Right ventricle myocardium superior (tissue), 1 donor: ENCODE data around the gene TLK2. TPM values are rescaled to one million over a fixed set of nuclear protein-coding genes. Genes with fewer than 3 reads are reported as not detected.
A peak's percentile ranks its signal among the peaks of the same experiment; 100 is the strongest.

ENCODE experiments used
- ATAC-seq: fragments of 200-7000 bp; cut with Tn5 transposase; one replicate; pipeline ENCODE4 v1.9.1; 2020; ENCODE audit warnings: mild to moderate bottlenecking; ENCODE audit not compliant: poor library complexity
- DNase-seq: peaks from one replicate; pipeline ENCODE4 v3.0.0-alpha.2; 2020
- intact Hi-C: fragments of 100-400 bp; cut with DNase I; formaldehyde crosslinking; loops from one replicate; pipeline ENCODE4 v1.11.2; 2022
- total RNA-seq: library from RNA; stranded (reverse); fragmentation: NEBNext Ultra II Directional; extraction: Animal tissue kit (Norgen Biotek cat#: 25700); gene quantifications from one replicate; pipeline ENCODE4 v1.2.1, GENCODE V29; 2021
- donor health status: DM: no; HTN: yes; CAD: no; lungs with severe emphysema.

Gene TLK2
- total RNA-seq, 1 donor from 2014 or later: 29.9 TPM

GRCh38 chr17:62631936-62632924, 153.6 kb downstream of the TLK2 start:
- intact Hi-C loops: no loop called here
- DNase-seq (no peak), ATAC-seq (no peak)

DNA sequence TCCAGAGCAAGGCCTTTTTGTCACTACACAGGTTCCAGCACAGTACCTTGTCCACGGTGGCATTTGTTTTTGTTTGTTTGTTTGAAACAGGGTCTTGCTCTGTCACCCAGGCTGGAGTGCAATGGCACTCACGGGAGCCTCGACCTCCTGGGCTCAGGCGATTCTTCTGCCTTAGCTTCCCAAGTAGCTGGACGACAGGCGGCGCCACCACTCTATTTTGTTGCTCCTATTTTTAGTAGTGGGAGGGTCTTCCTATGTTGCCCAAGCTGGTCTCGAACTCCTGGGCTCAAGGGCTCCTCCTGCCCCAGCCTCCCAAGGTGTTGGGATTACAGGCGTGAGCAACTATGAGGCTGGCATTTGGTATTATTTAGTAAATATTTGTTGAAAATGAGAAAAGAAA, 159.2 kb downstream of the TLK2 start:
- no peak for DNase-seq
- intact Hi-C loops: no loop called here
- ATAC-seq: no peak

DNA sequence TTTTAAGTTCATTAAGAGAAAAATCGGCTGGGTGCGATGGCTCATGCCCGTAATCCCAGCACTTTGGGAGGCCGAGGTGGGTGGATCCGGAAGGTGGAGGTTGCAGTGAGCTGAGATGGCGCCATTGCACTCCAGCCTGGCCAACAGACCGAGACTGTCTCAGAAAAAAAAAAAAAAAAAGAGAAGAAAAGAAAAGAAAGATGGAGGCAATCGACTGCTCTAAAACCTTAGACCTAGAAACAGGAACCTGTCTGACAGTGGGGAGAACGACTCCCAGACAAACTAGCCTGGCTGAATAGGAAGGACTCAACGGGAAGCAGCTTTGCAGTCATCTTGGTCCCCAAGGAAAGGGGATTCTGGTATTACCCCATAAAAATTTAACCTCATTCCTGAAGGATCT, 162.5 kb downstream of the TLK2 start:
- ATAC-seq (no peak), DNase-seq (no peak)
- intact Hi-C loops: no loop called here

DNA sequence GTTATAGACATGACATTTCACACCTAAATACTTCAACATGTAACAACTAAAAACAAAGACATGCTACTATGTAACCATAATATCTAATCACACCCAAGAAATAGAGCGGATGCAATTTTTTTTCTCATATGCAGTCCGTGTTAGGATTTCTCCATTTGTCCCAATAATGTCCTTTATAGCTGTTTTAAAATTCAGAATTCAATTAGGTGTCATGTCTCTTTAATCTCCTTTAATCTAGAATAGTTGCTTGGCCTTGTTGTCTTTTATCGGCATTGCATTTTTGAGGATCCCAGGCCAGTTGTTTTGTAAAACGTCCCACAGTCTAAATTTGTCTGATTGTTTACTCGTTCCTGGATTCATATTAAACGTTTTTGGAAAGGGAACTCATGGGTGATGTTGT, 163.3 kb downstream of the TLK2 start:
- ATAC-seq (no peak), DNase-seq (no peak)
- intact Hi-C loops: no loop called here

- intact Hi-C loops: no loop called here
- no peak for ATAC-seq
- no peak for DNase-seq
Observed at GRCh38 chr17:62643496-62643895, 164.9 kb downstream of the TLK2 start.

DNA sequence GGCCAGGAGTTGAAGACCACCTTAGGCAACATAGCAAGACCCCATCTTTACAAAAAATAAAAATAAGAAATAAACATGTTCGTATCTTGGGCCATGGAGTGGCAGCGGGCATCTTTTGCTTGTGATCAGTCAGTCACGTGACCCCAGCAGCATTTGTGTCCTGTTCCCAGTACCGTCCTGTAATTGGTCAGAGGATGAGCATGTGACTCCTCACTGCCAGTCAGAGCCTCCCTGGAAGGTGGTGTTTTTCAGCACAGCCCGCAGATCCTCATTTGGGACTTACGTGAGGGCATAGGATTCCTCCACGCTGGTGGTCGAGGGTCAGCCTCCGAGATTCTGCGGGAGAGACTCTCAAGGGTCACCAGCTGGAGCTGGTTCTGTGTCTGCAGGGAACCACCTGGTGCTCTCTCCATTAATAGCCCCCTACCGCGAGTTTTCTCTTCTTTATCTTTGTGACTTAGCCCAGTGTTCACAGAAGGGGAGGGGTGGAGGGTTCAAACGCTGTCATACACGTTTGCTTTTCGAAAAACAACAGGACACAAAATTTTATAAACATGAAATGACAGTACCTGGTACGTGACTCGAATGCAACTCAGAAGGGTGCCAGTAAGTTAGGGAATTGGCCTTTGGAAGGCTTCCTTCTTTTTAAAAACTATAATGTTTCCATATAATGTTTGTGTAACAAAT, 166.0 kb downstream of the TLK2 start:
- DNase-seq (no peak), ATAC-seq (no peak)
- intact Hi-C loops: no loop called here

- ATAC-seq (peak; percentile 24), DNase-seq (peak; percentile 55)
- intact Hi-C loops: no loop called here
Observed at GRCh38 chr17:62648251-62648955, 169.8 kb downstream of the TLK2 start.

- ATAC-seq (no peak), DNase-seq (no peak)
- intact Hi-C loops: no loop called here
Observed at GRCh38 chr17:62648956-62649294, 170.3 kb downstream of the TLK2 start.

- DNase-seq: no peak
- ATAC-seq: no peak
- intact Hi-C loops: no loop called here
Observed at GRCh38 chr17:62649570-62649969, 170.9 kb downstream of the TLK2 start.

DNA sequence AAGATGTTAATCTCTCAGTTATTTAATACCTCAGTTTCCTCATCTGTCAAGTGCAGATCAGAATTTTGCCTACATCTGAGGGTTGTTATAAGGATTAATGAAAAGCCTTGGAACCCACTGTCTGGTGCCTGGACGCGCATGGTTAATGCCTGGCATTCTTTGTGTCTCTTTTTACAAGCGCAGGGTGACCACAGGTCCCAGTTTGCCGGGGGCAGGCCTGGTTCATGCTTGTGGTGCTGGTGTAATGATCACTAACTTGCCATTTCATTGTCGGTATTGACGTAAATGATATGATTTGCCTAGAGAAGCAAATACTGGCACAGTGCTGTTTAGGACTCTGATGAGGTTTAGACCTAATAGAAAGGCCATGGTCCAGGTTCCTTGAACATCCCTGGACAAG, 172.0 kb downstream of the TLK2 start:
- ATAC-seq (no peak), DNase-seq (no peak)
- intact Hi-C loops: no loop called here

GRCh38 chr17:62652251-62653001, 173.8 kb downstream of the TLK2 start:
- intact Hi-C loops: no loop called here
- ATAC-seq (peak; percentile 66), DNase-seq (peak; percentile 83)

DNA sequence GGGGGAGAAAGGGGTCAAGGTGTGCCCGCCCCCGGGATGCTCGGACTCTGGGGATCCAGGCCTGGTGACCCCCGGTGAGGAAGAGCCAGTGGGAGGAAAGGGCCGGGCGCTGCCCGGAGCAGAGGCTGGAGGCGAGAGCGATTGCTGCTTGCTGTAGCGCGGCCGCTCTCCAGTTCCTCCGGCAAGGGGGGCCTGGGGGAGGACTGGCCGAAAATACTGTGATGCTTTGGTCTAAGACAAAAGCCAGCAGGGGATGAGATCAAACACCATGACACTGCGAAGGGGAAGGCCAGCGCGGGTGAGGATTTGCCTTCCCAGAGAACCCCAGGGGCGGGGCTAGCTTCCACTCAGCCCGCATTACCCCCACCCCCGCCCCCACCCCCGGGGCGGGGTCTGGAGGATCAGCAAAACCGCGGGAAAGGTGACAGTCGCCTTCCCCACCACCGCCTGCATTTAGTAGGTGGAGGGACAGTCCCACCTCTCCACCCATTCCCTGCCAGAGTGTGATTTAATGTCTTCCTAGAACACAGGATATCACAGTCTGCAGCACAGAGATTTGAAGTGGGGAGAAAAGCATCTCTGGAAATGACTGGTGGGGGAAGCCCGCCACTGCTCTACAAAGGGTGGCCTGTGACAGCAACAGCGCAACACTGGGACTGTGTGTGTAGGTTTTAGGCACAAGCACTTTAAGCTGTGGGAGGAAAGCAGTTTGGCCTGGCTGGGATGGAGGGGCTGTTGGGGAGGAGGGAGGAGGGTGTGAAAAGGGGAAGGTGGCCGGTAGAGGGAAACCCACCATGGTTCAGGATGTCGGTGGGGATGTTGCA, 174.6 kb downstream of the TLK2 start:
- ATAC-seq (peak; percentile 62), DNase-seq (peak; percentile 83)
- intact Hi-C loops: no loop called here

- ATAC-seq (peak; percentile 88), DNase-seq (peak; percentile 92)
- intact Hi-C loops: no loop called here
Observed at GRCh38 chr17:62653826-62654761, 175.5 kb downstream of the TLK2 start.

DNA sequence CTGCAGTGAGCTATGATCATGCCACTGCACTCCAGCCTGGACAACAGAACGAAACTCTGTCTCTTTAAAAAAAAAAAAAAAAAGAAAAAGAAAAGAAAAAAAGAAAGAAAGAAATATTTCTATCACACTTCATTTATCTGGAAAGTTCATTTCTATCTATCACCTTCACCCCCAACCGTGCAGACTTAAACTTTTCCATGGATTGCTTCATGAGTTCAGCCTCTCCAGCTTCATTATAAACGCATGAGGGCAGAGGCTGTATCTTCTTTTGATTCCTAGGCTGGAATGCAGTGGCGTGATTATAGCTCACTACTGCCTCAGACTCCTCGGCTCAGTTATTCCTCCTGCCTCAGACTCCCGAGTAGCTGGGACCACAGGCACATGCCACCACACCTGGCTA, 177.0 kb downstream of the TLK2 start:
- DNase-seq (no peak), ATAC-seq (no peak)
- intact Hi-C loops: no loop called here

DNA sequence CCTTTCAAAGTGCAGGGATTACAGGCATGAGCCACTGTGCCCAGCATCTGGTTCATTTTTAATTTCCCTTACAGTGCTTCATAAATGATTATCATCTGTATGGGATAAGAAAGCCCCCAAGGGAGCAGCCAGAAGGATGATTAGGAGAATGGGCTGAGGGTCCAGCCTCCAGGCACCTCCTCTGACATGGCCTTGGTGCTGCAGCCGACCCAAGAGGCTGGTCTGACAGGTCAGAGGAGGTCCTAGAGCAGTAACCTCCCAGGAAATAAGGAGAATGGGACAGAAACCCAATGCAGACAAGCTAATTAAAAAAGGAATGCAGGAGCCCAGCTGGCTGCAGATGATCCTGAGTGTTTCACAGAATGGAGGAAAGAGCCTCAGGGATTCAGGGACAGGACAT, 177.8 kb downstream of the TLK2 start:
- no peak for DNase-seq
- ATAC-seq: no peak
- intact Hi-C loops: no loop called here

DNA sequence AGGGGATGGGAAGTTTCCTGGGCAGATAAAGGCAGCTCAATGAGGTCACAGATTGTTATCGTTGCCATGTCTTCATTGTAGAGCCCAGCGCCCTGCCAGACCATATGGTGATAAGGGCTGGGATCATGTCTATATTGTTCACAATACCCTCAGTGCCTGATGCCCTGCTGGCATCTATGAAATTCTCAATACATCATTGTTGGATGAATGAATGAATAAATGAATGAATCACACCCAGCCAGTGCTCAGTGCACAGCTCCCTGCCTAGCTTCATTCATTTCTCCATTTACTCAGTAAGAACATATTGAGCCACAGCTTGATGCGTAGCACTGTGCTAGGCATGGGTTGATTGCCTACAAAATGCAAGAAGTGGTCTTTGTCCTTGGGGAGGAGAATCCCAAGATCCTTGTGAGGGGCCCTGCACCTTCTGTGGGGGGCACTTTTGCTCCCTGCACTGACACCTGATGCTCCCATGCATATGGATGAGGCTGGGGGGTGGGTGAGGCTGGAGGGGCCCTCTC, 178.6 kb downstream of the TLK2 start:
- ATAC-seq (no peak), DNase-seq (no peak)
- intact Hi-C loops: no loop called here

GRCh38 chr17:62657690-62658089, 179.1 kb downstream of the TLK2 start:
- DNase-seq (no peak), ATAC-seq (no peak)
- intact Hi-C loops: no loop called here
